Fibroblast of gingiva (primary cell): ENCODE measurements around the gene SHQ1.
A peak's percentile ranks its signal among the peaks of the same experiment; 100 is the strongest.
"Not testable (repeated sequence)": the region's sequence is repeated elsewhere in the genome, so short reads cannot be mapped to it uniquely, and the experiment has no call there.

Experiments
- DNase-seq: peaks from one replicate; pipeline ENCODE4 v3.0.0-alpha.2; 2011; ENCODE audit warnings: low read depth

Gene SHQ1

DNA sequence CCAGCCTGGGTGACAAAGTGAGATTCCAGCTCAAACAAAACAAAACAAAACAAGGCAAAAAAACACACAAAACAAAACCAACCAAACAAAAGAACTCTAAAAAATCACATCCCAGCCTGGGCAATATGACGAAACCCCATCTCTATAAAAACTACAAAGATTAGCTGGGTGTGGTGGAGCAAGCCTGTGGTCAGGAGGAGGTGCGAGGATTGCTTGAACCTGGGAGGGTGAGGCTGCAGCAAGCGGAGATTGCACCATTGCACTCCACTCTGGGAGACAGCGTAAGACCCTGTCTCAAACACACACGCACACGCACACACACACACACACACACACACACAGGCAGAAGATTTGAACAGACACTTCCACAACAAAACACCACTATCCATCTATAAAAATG lies 99.6 kb downstream of the SHQ1 start:
- DNase-seq: no peak

DNA sequence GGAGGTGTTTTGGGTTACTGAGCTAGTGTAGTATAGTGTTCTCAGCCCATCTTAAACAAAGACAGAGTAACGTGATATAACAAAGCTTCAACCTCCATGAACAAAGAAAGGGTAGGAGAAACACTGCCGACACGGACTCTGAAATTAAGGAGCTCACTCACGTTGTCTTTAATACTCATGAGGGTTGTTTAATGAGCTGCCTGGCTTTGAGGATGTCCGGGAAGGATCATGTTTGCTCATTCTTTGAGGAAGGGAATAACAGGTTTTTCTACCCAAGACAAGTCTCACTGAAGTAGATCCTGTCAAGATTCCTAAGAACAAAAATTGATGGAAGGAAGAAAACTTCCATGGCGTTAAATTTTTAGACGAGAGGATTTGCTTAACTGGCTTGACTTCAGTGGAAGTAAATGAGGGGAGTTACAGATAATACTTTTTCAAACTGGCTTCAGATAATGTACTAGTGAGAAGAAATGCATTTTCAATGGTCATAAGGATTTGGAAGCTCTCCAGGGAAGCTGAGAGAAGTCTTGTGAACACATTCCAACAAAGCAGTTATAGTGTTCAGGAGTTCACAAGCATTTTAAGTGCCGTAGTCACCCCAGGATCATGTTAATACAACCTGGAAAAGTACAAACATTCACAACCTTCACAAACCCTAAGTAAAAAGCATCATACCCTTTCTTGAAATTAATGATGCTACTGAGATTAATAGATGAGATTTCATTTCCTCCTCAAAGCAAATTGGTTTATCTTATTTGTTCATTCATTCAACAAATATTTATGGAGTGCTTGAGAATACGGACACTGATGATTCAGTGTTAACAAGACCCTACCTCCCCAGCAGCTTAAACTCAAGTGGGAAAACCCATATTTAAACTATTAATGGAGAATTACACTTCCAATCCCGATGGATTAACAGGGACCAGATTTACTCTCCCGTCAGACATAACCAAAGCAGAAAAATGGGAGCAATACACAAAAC lies 101.5 kb downstream of the SHQ1 start:
- DNase-seq: no peak

DNA sequence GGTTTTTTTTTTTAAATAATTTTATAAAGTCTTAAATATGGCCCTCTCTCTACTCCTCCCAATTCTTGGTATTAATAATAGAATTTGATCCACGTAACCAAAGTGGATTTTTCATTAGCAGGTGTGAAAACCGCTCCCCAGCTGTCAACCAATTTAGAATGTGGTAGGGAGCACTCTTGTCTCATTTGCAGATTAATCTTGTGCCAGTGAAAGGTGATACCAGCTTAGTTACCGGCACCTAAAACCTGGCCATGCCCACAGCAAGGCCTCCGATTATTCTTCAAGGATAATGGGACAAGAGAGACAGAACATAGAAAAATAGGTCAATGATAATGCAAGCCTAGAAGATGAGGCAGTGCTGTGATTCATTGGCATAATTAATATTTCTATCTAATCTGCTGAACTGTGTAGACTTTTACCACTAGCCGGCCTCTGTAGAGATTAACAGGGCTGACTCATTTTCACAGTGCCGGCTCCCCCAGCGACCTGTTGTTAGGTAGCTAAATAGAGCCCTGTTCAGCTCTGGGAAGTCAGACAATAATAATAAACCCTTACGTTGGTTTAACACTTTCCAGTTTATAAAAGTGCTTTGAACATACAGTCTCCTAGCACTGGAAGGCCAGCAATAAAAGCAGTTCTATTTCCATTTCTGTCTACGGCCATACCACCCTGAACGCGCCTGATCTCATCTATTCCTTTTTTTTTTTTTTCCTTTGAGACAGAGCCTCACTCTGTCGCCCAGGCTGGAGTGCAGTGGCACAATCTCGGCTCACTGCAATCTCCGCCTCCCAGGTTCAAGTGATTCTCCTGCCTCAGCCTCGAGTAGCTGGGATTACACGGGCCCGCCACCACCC lies 102.9 kb downstream of the SHQ1 start:
- no peak for DNase-seq

DNA sequence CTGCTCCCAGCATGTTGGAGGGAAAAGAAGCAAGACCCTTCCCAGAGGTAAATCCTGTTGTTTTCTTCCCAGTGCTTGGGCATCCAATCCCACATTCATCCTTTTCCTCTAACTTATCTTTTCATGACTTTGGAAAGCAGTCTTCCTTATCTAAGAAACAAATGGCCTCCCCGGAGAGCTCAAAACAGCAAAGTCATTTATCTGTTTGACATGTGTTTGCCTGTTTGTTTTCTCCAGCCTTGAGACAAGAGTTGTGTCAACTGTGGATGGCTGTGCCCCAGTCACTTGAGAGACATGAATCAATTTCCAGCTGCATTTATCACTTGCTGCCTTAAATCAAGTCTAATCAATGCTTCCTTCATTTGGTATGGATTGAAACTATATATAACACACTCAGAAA lies 103.9 kb downstream of the SHQ1 start:
- DNase-seq: no peak

DNA sequence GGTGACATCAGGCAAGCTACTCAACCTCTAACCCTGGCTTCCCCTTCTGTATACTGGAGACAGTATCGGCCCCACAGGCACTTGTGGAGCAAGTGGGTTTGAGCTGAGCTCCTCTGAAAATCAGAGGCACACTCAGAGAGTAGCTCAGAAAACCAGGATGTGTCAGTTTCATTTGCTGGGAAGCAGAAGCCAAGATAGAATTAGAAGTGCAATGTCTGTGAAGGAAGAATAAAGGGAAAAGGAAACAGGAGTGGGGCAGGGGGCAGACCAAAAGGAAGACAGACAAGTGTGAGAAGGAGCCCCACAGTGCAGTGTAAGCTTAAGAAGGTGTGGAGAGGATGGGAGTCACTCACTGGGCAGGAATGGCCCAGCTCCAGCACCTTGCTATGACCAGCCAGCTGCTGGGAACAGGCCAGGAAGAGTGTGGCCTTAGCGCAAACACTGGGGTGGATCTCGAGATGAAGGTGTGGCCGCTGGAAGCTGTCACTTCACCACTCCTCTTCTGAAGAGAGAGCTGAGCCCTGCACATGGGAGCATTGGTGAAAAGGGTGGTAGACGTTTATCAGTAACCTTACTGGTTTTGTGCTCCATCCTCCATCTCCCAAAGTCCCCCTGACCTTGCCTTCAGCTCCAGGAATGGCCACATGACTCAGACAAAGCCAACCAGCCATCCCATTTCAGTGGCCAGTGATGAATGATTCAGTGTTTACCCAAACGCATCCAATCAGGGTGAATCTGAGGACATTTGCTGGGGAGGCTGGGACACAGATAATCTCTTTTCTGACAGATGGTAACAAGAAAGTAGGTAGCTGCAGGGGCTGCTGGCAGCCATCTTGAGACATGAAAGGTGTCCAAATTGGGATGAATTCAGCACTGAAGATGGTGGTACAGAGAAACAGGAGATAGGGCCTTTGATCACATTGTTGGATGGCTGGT lies 108.4 kb downstream of the SHQ1 start:
- DNase-seq: no peak

DNA sequence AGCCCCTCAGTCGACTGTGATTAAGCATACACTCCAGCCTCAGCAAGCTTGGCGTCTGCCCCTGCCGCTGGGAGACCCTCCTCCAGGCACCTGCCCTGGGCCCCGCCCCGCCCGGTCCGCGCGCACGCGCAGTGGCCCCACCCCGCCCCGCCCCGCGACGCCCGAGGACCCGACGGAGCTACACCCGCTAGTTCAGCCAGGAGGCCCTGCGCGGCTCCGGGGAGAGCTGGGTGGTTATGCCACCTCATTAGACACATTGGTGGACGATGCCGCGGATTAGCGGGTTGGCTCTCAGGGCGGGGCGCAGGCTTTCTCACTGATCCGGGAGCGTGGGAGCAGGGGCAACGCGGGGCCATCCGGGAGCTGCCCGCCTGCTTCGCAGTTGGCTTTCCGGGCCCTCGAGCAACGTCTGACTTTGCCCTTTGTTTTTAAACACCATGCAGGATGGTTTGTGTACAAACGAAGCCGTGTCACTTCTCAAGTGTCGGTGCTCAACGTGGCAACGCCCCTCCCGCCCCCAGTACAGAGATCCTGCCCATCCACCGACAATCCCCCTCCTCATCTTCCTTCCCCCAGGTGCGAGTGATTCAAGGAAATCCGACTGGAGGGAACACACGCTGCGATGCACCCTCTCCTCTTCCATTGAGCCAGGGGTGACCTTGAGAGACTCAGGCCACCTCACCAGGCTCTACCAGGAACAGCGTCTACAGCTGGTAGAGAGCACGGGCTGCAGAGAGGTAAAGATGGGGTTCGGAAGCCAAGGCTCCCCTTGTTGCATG lies 109.3 kb downstream of the SHQ1 start:
- no peak for DNase-seq

DNA sequence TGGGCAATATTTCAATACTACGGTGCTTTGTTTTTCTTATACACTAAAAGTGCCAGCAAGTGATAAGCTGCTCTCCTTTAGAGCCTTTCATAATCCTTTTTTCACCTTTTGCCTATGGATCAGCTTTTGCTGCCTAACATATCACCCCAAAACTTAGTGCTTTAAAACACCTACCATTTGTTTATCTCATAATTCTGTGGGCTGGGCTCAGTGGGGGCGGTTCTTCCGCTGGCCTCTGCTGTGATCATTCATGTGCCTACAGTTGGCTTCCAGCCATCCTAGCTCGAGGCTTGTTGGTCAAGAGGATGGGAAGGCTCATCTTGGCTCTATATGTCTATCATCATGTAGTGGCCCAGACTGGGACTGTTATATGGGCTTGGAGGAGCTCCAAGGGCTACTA lies 113.2 kb downstream of the SHQ1 start:
- DNase-seq: not testable (repeated sequence)

DNA sequence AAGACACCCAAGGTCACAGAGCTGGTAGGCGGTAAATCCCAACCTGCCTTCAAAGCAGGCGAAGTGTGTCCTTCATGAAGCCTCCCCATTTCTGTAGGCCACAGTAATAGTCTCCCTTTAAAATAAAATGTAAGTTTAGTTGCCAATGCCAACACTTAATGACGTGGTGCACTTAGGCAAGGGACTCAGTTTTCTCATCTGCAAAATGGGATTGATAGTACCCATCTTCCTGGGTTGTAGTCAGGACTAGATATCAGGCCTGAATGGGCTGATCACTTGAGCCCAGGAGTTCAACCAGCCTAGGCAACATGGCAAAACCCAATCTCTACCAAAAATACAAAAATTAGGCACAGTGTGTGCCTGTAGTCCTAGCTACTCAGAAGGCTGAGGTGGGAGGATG lies 114.6 kb downstream of the SHQ1 start:
- DNase-seq: no peak

DNA sequence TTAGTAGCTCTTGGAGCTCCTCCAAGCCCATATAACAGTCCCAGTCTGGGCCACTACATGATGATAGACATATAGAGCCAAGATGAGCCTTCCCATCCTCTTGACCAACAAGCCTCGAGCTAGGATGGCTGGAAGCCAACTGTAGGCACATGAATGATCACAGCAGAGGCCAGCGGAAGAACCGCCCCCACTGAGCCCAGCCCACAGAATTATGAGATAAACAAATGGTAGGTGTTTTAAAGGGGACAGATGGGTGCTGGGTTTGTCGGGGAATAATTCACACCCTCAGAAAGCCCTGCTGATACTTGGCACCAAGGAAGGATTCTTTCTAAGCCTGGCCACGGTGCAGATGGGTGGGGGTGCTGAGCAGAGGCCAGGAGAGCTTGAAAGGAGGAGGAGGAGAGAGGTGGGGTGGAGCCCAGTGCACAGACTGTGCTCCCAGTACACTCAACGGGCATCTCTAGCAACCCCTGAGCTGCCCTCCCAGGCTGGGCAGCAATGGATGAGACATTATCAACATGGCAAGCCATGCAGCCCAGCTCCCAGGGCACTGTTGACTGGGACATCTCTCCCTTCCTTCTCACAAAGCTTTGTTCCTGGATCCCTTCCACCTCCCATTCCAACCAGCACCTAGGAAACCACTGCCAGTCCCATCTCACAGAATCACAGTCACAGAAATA lies 115.4 kb downstream of the SHQ1 start:
- DNase-seq: not testable (repeated sequence)

DNA sequence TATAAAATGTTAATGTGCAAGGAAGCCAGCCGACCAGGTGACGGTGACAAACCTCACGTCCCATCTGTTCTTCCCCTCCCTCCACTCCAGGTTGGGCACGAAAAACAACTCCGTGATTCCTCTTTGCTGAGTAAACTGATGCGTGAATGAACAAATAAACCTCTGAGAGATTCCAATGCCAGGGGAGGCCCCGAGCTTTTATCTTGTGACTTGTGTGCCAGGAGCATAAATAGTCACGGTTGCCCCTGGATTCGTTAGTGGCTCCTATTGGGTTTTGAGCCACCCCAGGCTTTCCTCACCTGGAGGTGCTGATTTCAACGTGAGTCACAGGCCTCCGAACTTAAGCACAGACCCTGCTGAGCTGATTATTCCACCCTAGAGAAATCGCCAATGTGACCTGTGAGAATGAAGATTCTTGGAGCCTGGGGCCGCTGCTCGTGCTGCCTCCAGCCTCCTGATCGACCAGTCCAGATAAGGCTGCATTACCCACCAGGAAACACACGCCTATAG lies 119.2 kb downstream of the SHQ1 start:
- DNase-seq: no peak

DNA sequence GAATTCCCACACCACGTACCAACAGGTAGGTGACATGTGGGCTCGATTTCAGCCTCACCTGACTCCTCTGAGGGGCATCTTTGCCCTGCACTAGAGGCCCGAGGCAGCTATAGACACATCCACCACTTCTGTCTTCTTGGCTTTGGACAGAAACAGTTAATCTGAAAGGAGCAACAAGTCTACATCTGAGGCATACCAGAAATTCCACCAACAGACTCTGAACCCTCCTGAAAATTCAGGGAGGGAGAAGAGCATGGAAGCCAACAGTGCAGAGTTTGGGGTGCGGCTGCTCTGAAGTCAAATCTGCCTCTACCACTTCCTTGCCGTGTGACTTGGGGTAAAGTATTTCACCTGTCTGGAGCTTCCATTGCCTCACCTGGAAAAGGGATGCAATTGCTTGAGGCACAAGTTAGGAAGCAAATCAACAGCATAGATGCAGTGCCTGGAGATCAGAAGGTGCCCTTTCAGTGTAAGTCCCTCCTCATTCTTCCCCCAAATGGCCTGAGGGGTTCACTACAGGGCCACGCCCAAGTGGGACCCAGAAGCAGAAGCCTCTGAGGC lies 119.8 kb downstream of the SHQ1 start:
- no peak for DNase-seq

DNA sequence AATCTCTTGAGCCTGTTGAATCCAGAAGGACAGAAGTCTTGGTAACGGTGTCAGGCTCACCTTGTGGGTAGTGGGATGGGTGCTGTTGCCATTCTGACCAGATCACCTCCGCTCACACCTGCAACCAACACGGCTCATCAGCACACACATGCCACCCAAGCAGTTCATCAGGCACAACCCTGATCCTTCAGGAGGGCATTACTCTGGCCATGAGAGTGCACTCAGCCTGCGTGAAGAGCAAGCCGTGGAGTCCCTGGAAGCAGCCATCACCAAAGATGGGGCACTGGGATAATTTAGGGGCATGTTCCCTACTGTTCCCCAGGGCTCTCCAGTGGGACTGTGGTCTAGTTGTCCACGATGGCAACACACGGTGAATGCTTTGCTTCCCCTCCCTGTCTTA lies 120.5 kb downstream of the SHQ1 start:
- no peak for DNase-seq

DNA sequence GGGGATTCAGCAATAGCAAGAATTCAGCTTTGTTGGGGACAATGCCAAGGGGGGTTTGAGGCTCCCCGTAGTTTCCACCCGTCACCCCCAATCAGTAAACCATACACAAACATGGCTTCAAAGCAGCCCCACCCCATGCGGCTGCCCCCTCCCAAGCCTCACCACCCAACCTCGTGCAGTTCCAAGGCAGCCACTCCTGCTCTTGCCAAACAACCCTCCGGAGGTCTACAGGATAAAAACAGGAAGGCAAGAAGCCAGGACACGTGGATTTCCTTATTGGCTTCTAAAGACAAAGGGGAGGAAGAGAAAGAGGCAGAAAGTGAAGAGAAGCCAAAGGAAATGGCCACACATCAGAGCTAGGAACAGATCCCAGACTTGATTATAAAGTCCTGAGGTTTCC lies 121.1 kb downstream of the SHQ1 start:
- DNase-seq: no peak

DNA sequence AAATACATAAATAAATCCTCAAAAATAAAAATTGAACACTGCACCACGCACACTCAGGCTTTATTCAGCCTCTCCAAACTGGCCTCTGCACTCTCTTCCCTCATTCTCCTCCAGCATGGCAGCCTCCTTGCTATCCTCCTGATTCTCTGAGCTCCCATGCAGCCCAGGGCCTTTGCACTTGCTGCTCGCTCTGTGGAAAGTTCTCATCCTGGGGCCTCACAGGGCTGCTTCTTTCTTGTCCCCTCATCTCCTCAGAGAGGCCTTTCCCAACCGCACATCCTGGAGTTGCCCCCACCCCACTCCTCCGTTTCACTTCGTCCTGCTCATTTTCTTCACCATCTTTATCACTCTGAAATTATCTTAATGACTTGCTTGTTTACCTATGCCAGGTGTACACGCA lies 123.0 kb downstream of the SHQ1 start:
- no peak for DNase-seq

DNA sequence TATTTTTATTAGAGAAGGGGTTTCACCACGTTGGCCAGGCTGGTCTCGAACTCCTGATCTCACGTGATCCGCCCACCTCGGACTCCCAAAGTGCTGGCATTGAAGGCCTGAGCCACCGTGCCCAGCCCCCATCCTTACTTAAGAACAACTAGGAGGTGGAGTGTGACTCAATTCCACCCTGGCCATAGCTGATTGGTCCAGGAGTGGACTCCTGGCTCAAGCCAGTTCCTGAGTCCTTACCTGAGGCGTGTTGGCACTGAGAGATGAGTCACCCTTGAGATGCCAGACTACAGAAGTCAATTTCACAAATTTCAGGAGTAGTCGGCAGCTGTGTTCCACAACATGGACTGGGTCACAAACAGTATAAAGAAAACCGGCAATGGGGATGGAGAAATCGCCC lies 124.2 kb downstream of the SHQ1 start:
- no peak for DNase-seq

DNA sequence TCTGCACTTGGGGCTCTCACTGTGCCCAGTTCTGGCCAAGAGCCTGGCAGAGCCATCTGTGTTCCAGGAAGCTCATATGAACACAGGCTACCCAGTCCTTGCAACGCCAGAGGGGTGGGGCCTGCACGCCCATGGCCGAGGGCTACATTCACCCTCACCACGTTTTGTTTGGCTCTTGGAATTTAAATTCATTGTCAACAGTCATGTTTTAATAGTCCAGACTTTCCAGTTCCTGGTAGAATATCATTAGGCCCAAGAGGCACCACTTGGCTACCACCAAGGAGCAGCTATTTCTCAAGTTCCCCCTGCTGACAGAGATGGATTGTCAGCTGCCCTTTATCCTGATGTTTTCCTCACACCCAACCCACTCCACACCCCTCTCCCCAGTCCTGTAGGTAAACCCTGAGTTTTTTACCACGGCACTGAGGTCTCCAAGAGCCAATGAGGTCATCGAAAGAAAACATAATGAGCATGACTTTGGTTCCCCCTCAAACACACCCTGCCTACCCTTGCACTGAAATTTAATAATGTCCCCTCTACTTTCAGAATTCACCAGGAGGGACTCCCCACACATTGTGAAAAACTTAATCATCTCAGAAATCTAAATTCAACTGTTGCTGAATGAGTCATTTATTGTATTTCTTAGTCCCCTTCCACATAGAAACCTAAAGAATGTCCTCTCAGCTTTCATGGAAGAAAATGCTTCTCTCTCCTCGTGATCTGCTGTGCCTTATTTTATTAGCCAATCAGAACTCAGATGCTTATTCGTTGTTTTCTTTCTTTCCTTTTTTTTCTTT lies 125.1 kb downstream of the SHQ1 start:
- peak; percentile 71 for DNase-seq

DNA sequence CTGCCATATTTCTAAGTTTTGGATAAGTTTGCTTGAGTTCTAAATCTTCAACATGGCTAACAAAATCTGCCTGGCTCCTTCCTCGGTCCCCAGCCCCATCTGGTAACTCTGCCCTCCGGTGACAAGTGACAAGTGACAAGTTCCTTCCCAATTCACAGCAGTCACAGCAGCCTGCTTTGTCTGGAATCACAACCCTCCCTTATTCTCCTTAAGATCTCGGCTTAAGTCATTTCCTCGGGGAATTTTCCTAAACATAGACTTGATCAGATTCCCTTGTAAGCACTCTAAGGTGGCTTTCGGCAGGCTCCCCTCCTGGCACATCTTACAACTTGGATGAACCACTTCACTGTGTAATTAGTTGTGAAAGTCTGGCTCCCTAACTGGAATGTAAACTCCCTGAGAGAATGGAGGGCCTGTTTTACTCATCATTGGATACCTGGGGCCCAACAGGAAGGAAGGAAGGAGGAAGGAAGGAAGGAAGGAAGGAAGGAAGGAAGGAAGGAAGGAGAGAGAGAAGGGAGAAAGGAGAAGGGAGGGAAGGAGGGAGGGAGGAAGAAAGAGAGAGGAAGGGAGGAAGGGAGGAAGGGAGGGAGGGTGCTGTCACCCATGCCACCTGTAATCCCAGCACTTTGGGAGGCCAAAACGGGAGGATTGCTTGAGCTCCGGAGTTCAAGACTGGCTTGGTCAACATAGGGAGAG lies 126.4 kb downstream of the SHQ1 start:
- no peak for DNase-seq

DNA sequence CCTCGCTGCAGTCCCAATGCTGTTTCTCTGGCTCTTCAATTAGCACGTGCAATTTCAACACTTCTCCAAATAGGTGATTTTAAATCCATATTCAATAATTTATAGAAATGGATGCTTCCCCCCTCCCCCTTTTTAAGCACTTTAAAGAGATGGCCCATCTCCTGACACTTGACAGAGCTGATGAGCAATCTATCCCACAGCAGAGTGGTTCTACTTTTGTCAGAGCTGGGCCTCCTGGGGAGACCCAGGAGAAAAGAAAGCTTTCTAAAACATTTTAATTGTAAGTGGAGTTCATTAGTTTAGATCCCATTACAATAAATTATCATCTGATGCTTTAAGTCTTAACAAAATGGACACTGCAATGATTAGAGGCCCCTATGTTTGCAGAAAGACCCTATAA lies 127.7 kb downstream of the SHQ1 start:
- no peak for DNase-seq

DNA sequence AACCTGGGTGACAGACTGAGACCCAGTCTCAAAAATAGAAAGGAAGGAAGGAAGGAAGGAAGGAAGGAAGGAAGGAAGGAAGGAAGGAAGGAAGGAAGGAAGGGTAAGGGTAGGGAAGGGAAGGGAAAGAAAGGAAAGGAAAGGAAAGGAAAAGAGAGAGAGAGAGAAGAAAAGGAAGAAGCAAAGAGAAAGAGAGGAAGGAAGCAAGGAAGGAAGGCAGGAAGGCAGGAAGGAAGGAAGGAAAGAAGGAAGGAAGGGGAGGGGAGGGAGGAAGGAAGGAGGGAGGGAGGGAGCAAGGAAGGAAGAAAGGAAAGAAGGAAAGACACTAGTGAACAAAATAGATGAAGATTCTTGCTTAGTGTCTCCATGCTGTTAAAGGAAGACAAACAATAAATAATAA lies 129.1 kb downstream of the SHQ1 start:
- DNase-seq: no peak
